Panc1 (cell line): ENCODE data around the gene SLC17A7.

Experiments used
- CTCF ChIP-seq: fragments of 450-650 bp; IDR thresholded peaks from 2 replicates; pipeline ENCODE4 v1.5.1; 2017; ENCODE audit warnings: mild to moderate bottlenecking
- POLR2AphosphoS5 ChIP-seq: IDR thresholded peaks from 2 replicates; pipeline ENCODE4 v1.6.1; 2012; ENCODE audit warnings: mild to moderate bottlenecking, low read depth, low read length, moderate library complexity
- REST ChIP-seq, 2 experiments: IDR thresholded peaks; 2 replicates each; pipeline ENCODE4 v1.6.1; 2011 to 2012; ENCODE audit warnings: low read depth in 2 of 2, control low read depth in 1 of 2, low read length in 1 of 2, mild to moderate bottlenecking in 1 of 2, moderate library complexity in 1 of 2; ENCODE audit not compliant: insufficient read depth in 1 of 2
- SIN3A ChIP-seq: IDR thresholded peaks from 2 replicates; pipeline ENCODE4 v1.6.1; 2012; ENCODE audit warnings: low read depth, mild to moderate bottlenecking, low read length, moderate library complexity, borderline replicate concordance; ENCODE audit not compliant: insufficient read depth
- TCF7L2 ChIP-seq: IDR thresholded peaks from 2 replicates; pipeline ENCODE4 v1.6.1; 2011; ENCODE audit warnings: mild to moderate bottlenecking, low read depth, low read length, inconsistent platforms

GRCh38 chr19:49423071-49423984 lies 18.0 kb downstream of the SLC17A7 start, which contains the start of gene PTH2:
- TF ChIP-seq CTCF (no peak), POLR2AphosphoS5 (no peak), REST (IDR thresholded peaks at IDR 0.05; ENCODE audit: insufficient read depth in 1 of 2, low read depth in 2 of 2, low read length in 1 of 2) (no peak), SIN3A (no peak), TCF7L2 (no peak)
